AG20443 (cell line): ENCODE results near the gene GARIN1A.
A peak's percentile ranks its signal among the peaks of the same experiment; 100 is the strongest.
"Not testable (repeated sequence)": the region's sequence is repeated elsewhere in the genome, so short reads cannot be mapped to it uniquely, and the experiment has no call there.

Experiments used
- DNase-seq: peaks from one replicate; pipeline ENCODE4 v3.0.0; 2012; ENCODE audit warnings: low spot score, mixed read lengths

The GARIN1A gene

GRCh38 chr7:128683270-128683669 is 11.2 kb downstream of the GARIN1A start:
- not testable (repeated sequence) for DNase-seq

GRCh38 chr7:128683738-128684137 is 11.6 kb downstream of the GARIN1A start:
- not testable (repeated sequence) for DNase-seq

GRCh38 chr7:128687131-128687530 is 15.0 kb downstream of the GARIN1A start:
- DNase-seq = peak; percentile 35

GRCh38 chr7:128688492-128688891 is 16.4 kb downstream of the GARIN1A start:
- DNase-seq = no peak

- not testable (repeated sequence) for DNase-seq
Observed at GRCh38 chr7:128689161-128689935, 17.3 kb downstream of the GARIN1A start.

GRCh38 chr7:128691227-128691626 is 19.1 kb downstream of the GARIN1A start:
- no peak for DNase-seq

GRCh38 chr7:128692623-128693270 is 20.7 kb downstream of the GARIN1A start:
- DNase-seq = no peak

GRCh38 chr7:128693373-128694015 is 21.4 kb downstream of the GARIN1A start:
- no peak for DNase-seq

GRCh38 chr7:128694738-128695137 is 22.6 kb downstream of the GARIN1A start:
- DNase-seq = no peak

GRCh38 chr7:128697302-128697905 is 25.3 kb downstream of the GARIN1A start:
- DNase-seq = peak; percentile 87

GRCh38 chr7:128699196-128699712 is 27.2 kb downstream of the GARIN1A start:
- DNase-seq = no peak

- no peak for DNase-seq
Observed at GRCh38 chr7:128699895-128700294, 27.8 kb downstream of the GARIN1A start.

GRCh38 chr7:128701062-128701785 is 29.1 kb downstream of the GARIN1A start:
- no peak for DNase-seq

- DNase-seq = no peak
Observed at GRCh38 chr7:128703609-128704241, 31.6 kb downstream of the GARIN1A start.

GRCh38 chr7:128705891-128706333 is 33.8 kb downstream of the GARIN1A start:
- peak; percentile 48 for DNase-seq

- DNase-seq = no peak
Observed at GRCh38 chr7:128707752-128708151, 35.7 kb downstream of the GARIN1A start.

- DNase-seq = no peak
Observed at GRCh38 chr7:128708235-128708634, 36.1 kb downstream of the GARIN1A start.

- DNase-seq = no peak
Observed at GRCh38 chr7:128708824-128709223, 36.7 kb downstream of the GARIN1A start.

GRCh38 chr7:128710481-128710880 is 38.4 kb downstream of the GARIN1A start:
- DNase-seq = no peak

- DNase-seq = no peak
Observed at GRCh38 chr7:128713794-128714193, 41.7 kb downstream of the GARIN1A start.
